Activated CD8-positive, alpha-beta T cell treated with anti-CD3 and anti-CD28 coated beads, Interleukin-2, amount 10 ng/mL, durations not matched to agents 7 days and 5 days (primary cell): ENCODE data around the gene ETV7. TPM values are rescaled to one million over a fixed set of nuclear protein-coding genes. Genes with fewer than 3 reads are reported as not detected.
"Not testable (repeated sequence)": the region's sequence is repeated elsewhere in the genome, so short reads cannot be mapped to it uniquely, and the experiment has no call there.

Experiments used
- ATAC-seq: fragments of 150-1000 bp; cut with Tn5 transposase; one replicate; pipeline ENCODE4 v1.10.0; 2021; ENCODE audit warnings: moderate library complexity
- CTCF ChIA-PET: fragments of 350-600 bp; sonication (Branson Sonifier 250); formaldehyde crosslinking; loops from one replicate; lab custom pipeline; 2021; ENCODE audit warnings: antibody characterized with exemption; lab: Charles Lee
- POLR2A ChIA-PET: fragments of 350-600 bp; sonication (Branson Sonifier 250); formaldehyde crosslinking; loops from one replicate; lab custom pipeline; 2021; ENCODE audit warnings: antibody characterized with exemption; lab: Charles Lee
- DNase-seq: peaks from one replicate; pipeline ENCODE4 v3.0.0-alpha.2; 2020
- H3K27ac Mint-ChIP-seq: one replicate; pipeline ENCODE4 v1.8.0; 2021; ENCODE audit warnings: mild to moderate bottlenecking, mixed read lengths
- H3K27me3 Mint-ChIP-seq: one replicate; pipeline ENCODE4 v1.8.0; 2021; ENCODE audit warnings: low read depth, mixed read lengths
- H3K36me3 Mint-ChIP-seq: one replicate; pipeline ENCODE4 v1.8.0; 2021; ENCODE audit warnings: low read depth, mixed read lengths
- H3K4me1 Mint-ChIP-seq: one replicate; pipeline ENCODE4 v1.8.0; 2021; ENCODE audit warnings: low read depth, mixed read lengths
- H3K4me3 Mint-ChIP-seq: one replicate; pipeline ENCODE4 v1.8.0; 2021; ENCODE audit warnings: mild to moderate bottlenecking, mixed read lengths
- H3K9me3 Mint-ChIP-seq: one replicate; pipeline ENCODE4 v1.8.0; 2022; ENCODE audit warnings: mixed read lengths; ENCODE audit not compliant: insufficient read depth
- total RNA-seq, 2 experiments: library from RNA; stranded (reverse); gene quantifications; one replicate each; pipeline ENCODE4 v1.2.3, GENCODE V29; 2021

Gene ETV7
- total RNA-seq, 2 experiments from 2014 or later, result 3.5 to 4.6 TPM

DNA sequence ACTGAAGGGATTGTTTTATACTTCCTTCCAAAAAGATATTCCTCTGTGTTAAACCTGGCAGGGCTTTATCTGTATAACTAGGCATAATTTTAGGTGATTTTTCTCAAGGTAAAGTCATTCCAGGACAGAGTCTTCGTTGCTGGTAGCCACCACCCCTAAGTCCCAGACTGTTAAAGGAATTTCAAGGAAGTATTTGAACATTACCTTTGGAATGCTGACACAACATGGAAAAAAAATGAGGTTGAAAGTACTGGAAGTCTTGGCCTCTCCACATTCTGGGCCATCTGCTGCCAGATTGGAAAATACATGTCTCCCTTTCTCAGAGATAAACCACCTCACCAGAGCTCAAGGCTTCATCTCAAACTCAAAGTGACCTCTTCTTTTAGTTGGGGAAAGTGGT lies 27.0 kb upstream of the ETV7 start:
- Mint-ChIP-seq H3K36me3 (no peaks in the 10 kb centered on the region), H3K4me3 (no peak overlapping the region), H3K27ac (no peak overlapping the region), H3K27me3 (peaks cover 9% of the 10 kb centered on the region), H3K4me1 (no peaks in the 10 kb centered on the region), H3K9me3 (no peaks in the 10 kb centered on the region)
- ChIA-PET CTCF (interaction anchor here (2.0 kb wide), 1 partner anchor 9 kb away, joined by 4 read pairs; no protein-coding TSS in a partner anchor), POLR2A (interaction anchor here (0.6 kb wide), 1 partner anchor 219 kb away, joined by 3 read pairs; no protein-coding TSS in a partner anchor)
- ATAC-seq, result no peak
- no peak for DNase-seq

GRCh38 chr6:36413489-36414480 lies 26.3 kb upstream of the ETV7 start:
- no peak for DNase-seq
- H3K4me3 Mint-ChIP-seq, result no peak overlapping the region
- H3K27me3 Mint-ChIP-seq, result peaks cover 13% of the 10 kb centered on the region
- ChIA-PET CTCF (interaction anchor here (2.0 kb wide), 1 partner anchor 10 kb away, joined by 4 read pairs; no protein-coding TSS in a partner anchor), POLR2A (no interaction called here)
- H3K9me3 Mint-ChIP-seq, result no peaks in the 10 kb centered on the region
- no peak overlapping the region for H3K27ac Mint-ChIP-seq
- no peaks in the 10 kb centered on the region for H3K36me3 Mint-ChIP-seq
- no peaks in the 10 kb centered on the region for H3K4me1 Mint-ChIP-seq
- ATAC-seq, result no peak

GRCh38 chr6:36409718-36410117 lies 22.2 kb upstream of the ETV7 start:
- POLR2A ChIA-PET, ATAC-seq, H3K4me1 Mint-ChIP-seq, H3K36me3 Mint-ChIP-seq, DNase-seq, H3K9me3 Mint-ChIP-seq, CTCF ChIA-PET, H3K4me3 Mint-ChIP-seq, H3K27ac Mint-ChIP-seq: not testable (repeated sequence)
- H3K27me3 Mint-ChIP-seq, result peaks cover 21% of the 10 kb centered on the region

- Mint-ChIP-seq H3K27me3 (peaks cover 31% of the 10 kb centered on the region), H3K4me3 (no peak overlapping the region), H3K27ac (no peak overlapping the region), H3K9me3 (no peaks in the 10 kb centered on the region), H3K4me1 (no peaks in the 10 kb centered on the region), H3K36me3 (no peaks in the 10 kb centered on the region)
- DNase-seq (no peak), ATAC-seq (no peak)
- ChIA-PET POLR2A (no interaction called here), CTCF (interaction anchor here (1.2 kb wide), 1 partner anchor 19 kb away, joined by 7 read pairs; no protein-coding TSS in a partner anchor)
Measured at GRCh38 chr6:36404164-36404563, 16.7 kb upstream of the ETV7 start.

DNA sequence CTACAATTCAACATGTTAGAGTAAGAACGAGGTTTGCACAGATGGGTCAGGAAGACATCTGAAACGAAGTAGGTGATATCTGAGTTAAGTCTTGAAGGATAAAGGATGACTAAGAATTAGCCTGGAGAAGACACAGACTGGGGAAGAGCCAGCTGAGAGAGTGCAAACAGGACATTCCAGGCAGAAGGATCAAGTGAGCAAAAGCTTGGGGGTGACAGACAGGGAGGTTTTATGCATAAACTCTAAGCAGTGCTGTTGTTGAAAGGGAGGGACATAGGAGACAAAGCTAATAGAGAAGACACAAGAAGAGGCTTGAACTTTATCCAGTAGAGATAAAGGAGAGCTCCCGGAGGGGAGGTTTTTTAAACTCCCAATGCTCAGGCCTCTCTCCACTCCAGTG lies 15.0 kb upstream of the ETV7 start:
- Mint-ChIP-seq H3K9me3 (no peaks in the 10 kb centered on the region), H3K36me3 (no peaks in the 10 kb centered on the region), H3K27ac (no peak overlapping the region), H3K4me3 (no peak overlapping the region), H3K27me3 (peaks cover 29% of the 10 kb centered on the region), H3K4me1 (no peaks in the 10 kb centered on the region)
- no peak for DNase-seq
- ChIA-PET POLR2A (no interaction called here), CTCF (no interaction called here)
- ATAC-seq, result no peak

GRCh38 chr6:36399970-36400369 lies 12.5 kb upstream of the ETV7 start:
- CTCF ChIA-PET, result no interaction called here
- Mint-ChIP-seq H3K27ac (no peak overlapping the region), H3K36me3 (no peaks in the 10 kb centered on the region), H3K9me3 (no peaks in the 10 kb centered on the region), H3K27me3 (peaks cover 23% of the 10 kb centered on the region), H3K4me3 (no peak overlapping the region), H3K4me1 (no peaks in the 10 kb centered on the region)
- DNase-seq (no peak), ATAC-seq (no peak)
- POLR2A ChIA-PET, result no interaction called here

DNA sequence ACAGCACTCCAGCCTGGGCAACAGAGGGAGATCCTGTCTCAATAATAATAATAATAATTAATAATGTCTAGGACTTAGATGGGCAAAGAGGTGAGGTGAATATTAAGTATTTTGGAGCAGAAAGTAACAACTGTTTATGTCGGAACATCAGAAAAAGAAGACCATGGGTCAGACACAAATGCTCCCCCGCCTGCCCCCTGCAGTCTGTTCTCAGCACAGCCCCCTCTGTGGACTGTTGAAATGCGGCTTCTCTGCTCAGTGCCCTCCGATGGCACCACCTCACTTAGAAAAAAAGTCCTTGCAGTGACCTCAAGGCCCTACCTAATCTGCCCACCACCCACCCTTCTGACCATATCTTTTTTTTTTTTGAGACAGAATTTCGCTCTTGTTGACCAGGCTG lies 5.2 kb upstream of the ETV7 start:
- DNase-seq (no peak), ATAC-seq (no peak)
- POLR2A ChIA-PET, result no interaction called here
- Mint-ChIP-seq H3K36me3 (no peaks in the 10 kb centered on the region), H3K4me3 (no peak overlapping the region), H3K27me3 (peaks cover 25% of the 10 kb centered on the region), H3K27ac (no peak overlapping the region), H3K9me3 (no peaks in the 10 kb centered on the region), H3K4me1 (peaks cover 6% of the 10 kb centered on the region)
- CTCF ChIA-PET, result no interaction called here

GRCh38 chr6:36389353-36389752 lies 1.9 kb upstream of the ETV7 start:
- H3K9me3 Mint-ChIP-seq, result no peaks in the 10 kb centered on the region
- DNase-seq, result no peak
- H3K27me3 Mint-ChIP-seq, result peaks cover 35% of the 10 kb centered on the region
- peaks cover 23% of the 10 kb centered on the region for H3K4me1 Mint-ChIP-seq
- no peak overlapping the region for H3K4me3 Mint-ChIP-seq
- CTCF ChIA-PET, result no interaction called here
- no peak for ATAC-seq
- no peaks in the 10 kb centered on the region for H3K36me3 Mint-ChIP-seq
- POLR2A ChIA-PET, result no interaction called here
- no peak overlapping the region for H3K27ac Mint-ChIP-seq

- H3K27ac Mint-ChIP-seq, result peak overlapping the region; percentile 68
- H3K27me3 Mint-ChIP-seq, result peaks cover 30% of the 10 kb centered on the region
- no peaks in the 10 kb centered on the region for H3K9me3 Mint-ChIP-seq
- ATAC-seq (peak; percentile 49), DNase-seq (peak; percentile 28)
- H3K4me3 Mint-ChIP-seq, result peak overlapping the region; percentile 79
- POLR2A ChIA-PET, result interaction anchor here (0.6 kb wide), 1 partner anchor 73 kb away, joined by 4 read pairs; no protein-coding TSS in a partner anchor
- H3K36me3 Mint-ChIP-seq, result peaks cover 2% of the 10 kb centered on the region
- CTCF ChIA-PET, result interaction anchor here (0.7 to 1.6 kb wide), 4 partner anchors 9 to 85 kb away, joined by 3 to 4 read pairs (median 3); no protein-coding TSS in a partner anchor
- H3K4me1 Mint-ChIP-seq, result peaks cover 23% of the 10 kb centered on the region
Measured at GRCh38 chr6:36386495-36387439, 702 bp downstream of the ETV7 start.

- DNase-seq (no peak), ATAC-seq (no peak)
- Mint-ChIP-seq H3K4me3 (no peak overlapping the region), H3K9me3 (no peaks in the 10 kb centered on the region), H3K4me1 (peaks cover 23% of the 10 kb centered on the region), H3K27ac (no peak overlapping the region), H3K36me3 (peaks cover 2% of the 10 kb centered on the region), H3K27me3 (peaks cover 18% of the 10 kb centered on the region)
- ChIA-PET POLR2A (no interaction called here), CTCF (interaction anchor here (1.2 to 1.9 kb wide), 3 partner anchors 31 to 81 kb away, joined by 3 to 7 read pairs (median 4); no protein-coding TSS in a partner anchor)
Measured at GRCh38 chr6:36384095-36384494, 3.4 kb downstream of the ETV7 start.

DNA sequence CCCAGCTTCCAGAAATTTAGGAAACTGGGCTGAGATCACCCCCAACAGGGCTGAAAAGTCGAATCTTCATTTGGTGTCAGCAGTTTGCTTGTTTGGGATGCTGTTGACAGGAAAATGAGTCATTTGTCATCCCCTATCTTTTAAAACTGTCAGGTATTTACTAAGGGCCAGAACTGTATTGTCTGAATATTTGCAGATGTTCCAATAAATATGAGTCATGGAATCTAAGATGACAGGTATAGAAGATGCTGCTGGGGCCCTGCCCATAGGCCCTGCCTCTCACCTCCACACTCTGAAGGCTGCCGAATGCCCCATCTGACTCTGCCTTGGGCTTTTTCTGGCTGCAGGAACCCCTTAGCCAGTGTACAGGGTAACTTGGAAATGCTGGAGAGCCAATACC lies 3.9 kb downstream of the ETV7 start:
- ChIA-PET CTCF (interaction anchor here (1.2 to 1.7 kb wide), 2 partner anchors 31 to 81 kb away, joined by 3 to 4 read pairs; no protein-coding TSS in a partner anchor), POLR2A (interaction anchor here (0.6 kb wide), 1 partner anchor 987 kb away, joined by 4 read pairs; no protein-coding TSS in a partner anchor)
- Mint-ChIP-seq H3K9me3 (no peaks in the 10 kb centered on the region), H3K4me1 (peaks cover 23% of the 10 kb centered on the region), H3K27ac (no peak overlapping the region), H3K4me3 (no peak overlapping the region), H3K27me3 (peaks cover 17% of the 10 kb centered on the region), H3K36me3 (peaks cover 2% of the 10 kb centered on the region)
- no peak for DNase-seq
- ATAC-seq, result no peak
